ENCODE results near the gene B4GALNT1. TPM values are rescaled to one million over a fixed set of nuclear protein-coding genes. Genes with fewer than 3 reads are reported as not detected.

The B4GALNT1 gene
- total and polyA plus RNA-seq, 2 of the 13 experiments (the other 11 are each of a cell fraction or from before 2014, with no cell fraction given): 4.5 to 5.4 TPM

DNA sequence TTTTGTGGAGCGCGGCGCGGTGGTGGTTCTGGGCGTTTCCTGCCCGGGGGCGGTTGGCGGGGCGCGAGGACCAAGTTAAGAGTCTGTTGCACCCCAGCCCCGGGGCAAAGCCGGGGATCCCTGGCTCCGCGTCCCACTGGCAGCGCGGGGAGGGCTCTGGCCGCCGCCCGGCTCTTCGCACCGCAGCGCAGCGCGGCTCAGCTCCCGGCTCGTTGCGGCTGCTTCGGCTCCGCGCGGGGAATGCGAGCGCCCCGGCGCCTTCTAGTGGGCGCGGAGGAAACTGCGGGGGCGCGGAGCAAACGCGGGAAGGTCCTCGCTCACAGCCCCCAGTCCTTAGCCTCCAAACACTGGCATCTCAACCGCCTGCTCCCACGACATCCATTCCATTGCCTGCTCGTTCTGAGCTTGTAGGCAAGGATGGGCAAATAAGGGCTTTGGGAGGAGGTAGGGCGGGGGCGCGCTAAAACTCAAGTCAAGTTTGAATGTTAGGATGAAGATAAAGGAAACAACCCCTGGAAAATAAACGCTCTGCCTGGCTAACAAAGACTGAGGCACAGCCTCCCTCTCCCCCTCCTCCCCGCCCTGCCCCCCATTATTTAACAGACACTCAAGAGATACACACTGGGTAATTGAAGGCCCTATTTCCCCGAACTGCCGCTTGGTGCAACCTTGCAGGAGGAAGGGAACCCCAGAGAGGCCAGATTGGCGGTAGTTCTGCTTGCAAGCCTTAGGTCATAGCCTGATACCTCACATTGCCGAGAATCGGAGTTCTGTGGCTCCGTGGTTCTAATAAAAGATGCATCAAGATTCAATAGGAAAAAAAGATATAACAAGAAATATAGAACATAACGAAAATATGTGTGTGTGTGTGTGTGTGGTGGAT, at the start of gene B4GALNT1 (continued):
- TF ChIP-seq, protein P1, sequence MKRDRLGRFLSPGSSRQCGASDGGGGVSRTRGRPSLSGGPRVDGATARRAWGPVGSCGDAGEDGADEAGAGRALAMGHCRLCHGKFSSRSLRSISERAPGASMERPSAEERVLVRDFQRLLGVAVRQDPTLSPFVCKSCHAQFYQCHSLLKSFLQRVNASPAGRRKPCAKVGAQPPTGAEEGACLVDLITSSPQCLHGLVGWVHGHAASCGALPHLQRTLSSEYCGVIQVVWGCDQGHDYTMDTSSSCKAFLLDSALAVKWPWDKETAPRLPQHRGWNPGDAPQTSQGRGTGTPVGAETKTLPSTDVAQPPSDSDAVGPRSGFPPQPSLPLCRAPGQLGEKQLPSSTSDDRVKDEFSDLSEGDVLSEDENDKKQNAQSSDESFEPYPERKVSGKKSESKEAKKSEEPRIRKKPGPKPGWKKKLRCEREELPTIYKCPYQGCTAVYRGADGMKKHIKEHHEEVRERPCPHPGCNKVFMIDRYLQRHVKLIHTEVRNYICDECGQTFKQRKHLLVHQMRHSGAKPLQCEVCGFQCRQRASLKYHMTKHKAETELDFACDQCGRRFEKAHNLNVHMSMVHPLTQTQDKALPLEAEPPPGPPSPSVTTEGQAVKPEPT (CRISPR knock-in tag; IDR thresholded peaks at IDR 0.05; ENCODE audit: low read depth): no peak
- TF ChIP-seq ZNF747 (CRISPR knock-in tag; IDR thresholded peaks at IDR 0.05; ENCODE audit: borderline replicate concordance) (no peak), ZMYM4 (CRISPR knock-in tag; IDR thresholded peaks at IDR 0.05) (peak; percentile 57; the same call in 1 of the 2 replicates), IRX3 (CRISPR knock-in tag; IDR thresholded peaks at IDR 0.05; ENCODE audit: borderline replicate concordance, low read depth) (no peak), SNRNP70 (IDR thresholded peaks at IDR 0.05; ENCODE audit: low read depth, low read length) (no peak), KAT8 (CRISPR knock-in tag; IDR thresholded peaks at IDR 0.05) (peak; percentile 38; the same call in 1 of the 2 replicates), AKAP8 (CRISPR knock-in tag; IDR thresholded peaks at IDR 0.05) (0 out of 2 replicates have a peak, but pooled peaks have one; percentile 27), ZNF124 (CRISPR knock-in tag; IDR thresholded peaks at IDR 0.05) (no peak), EZH2 (conservative IDR thresholded peaks at IDR 0.05; ENCODE audit: low read depth, low read length) (no peak), ZFP41 (CRISPR knock-in tag; IDR thresholded peaks at IDR 0.05; ENCODE audit: borderline replicate concordance) (peak; percentile 64; the same call in 1 of the 2 replicates), GFI1 (CRISPR knock-in tag; IDR thresholded peaks at IDR 0.05; ENCODE audit: borderline replicate concordance) (peak; percentile 55; the same call in 1 of the 2 replicates)
- TF ChIP-seq, protein P2, sequence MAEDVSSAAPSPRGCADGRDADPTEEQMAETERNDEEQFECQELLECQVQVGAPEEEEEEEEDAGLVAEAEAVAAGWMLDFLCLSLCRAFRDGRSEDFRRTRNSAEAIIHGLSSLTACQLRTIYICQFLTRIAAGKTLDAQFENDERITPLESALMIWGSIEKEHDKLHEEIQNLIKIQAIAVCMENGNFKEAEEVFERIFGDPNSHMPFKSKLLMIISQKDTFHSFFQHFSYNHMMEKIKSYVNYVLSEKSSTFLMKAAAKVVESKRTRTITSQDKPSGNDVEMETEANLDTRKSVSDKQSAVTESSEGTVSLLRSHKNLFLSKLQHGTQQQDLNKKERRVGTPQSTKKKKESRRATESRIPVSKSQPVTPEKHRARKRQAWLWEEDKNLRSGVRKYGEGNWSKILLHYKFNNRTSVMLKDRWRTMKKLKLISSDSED (CRISPR knock-in tag; IDR thresholded peaks at IDR 0.05): no peak
- TF ChIP-seq, protein P3, sequence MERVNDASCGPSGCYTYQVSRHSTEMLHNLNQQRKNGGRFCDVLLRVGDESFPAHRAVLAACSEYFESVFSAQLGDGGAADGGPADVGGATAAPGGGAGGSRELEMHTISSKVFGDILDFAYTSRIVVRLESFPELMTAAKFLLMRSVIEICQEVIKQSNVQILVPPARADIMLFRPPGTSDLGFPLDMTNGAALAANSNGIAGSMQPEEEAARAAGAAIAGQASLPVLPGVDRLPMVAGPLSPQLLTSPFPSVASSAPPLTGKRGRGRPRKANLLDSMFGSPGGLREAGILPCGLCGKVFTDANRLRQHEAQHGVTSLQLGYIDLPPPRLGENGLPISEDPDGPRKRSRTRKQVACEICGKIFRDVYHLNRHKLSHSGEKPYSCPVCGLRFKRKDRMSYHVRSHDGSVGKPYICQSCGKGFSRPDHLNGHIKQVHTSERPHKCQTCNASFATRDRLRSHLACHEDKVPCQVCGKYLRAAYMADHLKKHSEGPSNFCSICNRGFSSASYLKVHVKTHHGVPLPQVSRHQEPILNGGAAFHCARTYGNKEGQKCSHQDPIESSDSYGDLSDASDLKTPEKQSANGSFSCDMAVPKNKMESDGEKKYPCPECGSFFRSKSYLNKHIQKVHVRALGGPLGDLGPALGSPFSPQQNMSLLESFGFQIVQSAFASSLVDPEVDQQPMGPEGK (CRISPR knock-in tag; IDR thresholded peaks at IDR 0.05): peak; percentile 70; the same call in 1 of the 2 replicates
- TF ChIP-seq, protein P4, sequence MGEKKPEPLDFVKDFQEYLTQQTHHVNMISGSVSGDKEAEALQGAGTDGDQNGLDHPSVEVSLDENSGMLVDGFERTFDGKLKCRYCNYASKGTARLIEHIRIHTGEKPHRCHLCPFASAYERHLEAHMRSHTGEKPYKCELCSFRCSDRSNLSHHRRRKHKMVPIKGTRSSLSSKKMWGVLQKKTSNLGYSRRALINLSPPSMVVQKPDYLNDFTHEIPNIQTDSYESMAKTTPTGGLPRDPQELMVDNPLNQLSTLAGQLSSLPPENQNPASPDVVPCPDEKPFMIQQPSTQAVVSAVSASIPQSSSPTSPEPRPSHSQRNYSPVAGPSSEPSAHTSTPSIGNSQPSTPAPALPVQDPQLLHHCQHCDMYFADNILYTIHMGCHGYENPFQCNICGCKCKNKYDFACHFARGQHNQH (CRISPR knock-in tag; IDR thresholded peaks at IDR 0.05): peak; percentile 42; the same call in 1 of the 2 replicates
- TF ChIP-seq, protein P5, sequence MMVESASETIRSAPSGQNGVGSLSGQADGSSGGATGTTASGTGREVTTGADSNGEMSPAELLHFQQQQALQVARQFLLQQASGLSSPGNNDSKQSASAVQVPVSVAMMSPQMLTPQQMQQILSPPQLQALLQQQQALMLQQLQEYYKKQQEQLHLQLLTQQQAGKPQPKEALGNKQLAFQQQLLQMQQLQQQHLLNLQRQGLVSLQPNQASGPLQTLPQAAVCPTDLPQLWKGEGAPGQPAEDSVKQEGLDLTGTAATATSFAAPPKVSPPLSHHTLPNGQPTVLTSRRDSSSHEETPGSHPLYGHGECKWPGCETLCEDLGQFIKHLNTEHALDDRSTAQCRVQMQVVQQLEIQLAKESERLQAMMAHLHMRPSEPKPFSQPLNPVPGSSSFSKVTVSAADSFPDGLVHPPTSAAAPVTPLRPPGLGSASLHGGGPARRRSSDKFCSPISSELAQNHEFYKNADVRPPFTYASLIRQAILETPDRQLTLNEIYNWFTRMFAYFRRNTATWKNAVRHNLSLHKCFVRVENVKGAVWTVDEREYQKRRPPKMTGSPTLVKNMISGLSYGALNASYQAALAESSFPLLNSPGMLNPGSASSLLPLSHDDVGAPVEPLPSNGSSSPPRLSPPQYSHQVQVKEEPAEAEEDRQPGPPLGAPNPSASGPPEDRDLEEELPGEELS (CRISPR knock-in tag; IDR thresholded peaks at IDR 0.05): no peak
